Ovary (tissue), 3 donors: ENCODE results near the gene IL17RD.
"Not testable (repeated sequence)": the region's sequence is repeated elsewhere in the genome, so short reads cannot be mapped to it uniquely, and the experiment has no call there.

ENCODE experiments used
- EP300 ChIP-seq: sonication (generic); formaldehyde crosslinking; IDR thresholded peaks from one replicate; pipeline ENCODE4 v1.6.1; 2017; ENCODE audit warnings: antibody characterized with exemption
- POLR2A ChIP-seq: fragments of 450-650 bp; IDR thresholded peaks from one replicate; pipeline ENCODE4 v1.6.1; 2017; ENCODE audit warnings: antibody characterized with exemption, mild to moderate bottlenecking, moderate library complexity
- TF ChIP-seq, protein P1 (sequence below), 3 donors: fragments of 450-650 bp in 2 of 3; fragments of 200-600 bp in 1 of 3; IDR thresholded peaks; one replicate each; pipeline versions ENCODE4 v1.5.1 to v1.8.0; 2016 to 2022; ENCODE audit warnings: antibody characterized with exemption in 3 of 3, mild to moderate bottlenecking in 1 of 3
- donor health status: DM: no; HTN: no; CAD: no.

DNA sequence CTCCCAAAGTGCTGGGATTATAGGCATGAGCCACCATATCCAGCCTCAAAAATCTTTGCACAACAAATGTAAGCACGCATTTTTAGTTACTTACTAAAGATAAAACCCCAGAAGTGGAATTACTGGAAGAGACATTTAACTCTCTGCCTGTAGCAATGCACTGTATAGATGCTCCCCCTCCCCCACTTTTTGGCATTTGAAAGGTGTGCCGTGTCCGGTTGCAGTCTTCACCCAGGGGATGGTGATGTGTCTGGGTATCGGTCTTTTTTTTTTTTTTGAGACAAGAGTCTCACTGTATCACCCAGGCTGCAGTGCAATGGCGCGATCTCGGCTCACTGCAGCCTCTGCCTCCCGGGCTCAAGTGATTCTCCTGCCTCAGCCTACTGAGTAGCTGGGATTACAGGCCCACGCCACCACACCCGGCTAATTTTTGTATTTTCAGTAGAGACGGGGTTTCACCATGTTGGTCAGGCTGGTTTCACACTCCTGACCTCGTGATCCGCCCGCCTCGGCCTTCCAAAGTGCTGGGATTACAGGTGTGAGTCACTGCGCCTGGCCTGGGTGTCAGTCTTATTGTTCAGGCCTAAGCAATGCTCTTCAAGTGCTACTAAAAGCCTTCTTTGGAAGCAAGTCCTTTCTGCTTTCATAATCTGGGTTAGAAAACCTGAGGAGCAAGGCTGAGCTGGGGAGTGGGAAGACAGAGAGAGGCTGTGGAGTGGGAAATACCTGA, 81.7 kb downstream of the IL17RD start:
- not testable (repeated sequence) for TF ChIP-seq POLR2A, EP300
- TF ChIP-seq, protein P1, sequence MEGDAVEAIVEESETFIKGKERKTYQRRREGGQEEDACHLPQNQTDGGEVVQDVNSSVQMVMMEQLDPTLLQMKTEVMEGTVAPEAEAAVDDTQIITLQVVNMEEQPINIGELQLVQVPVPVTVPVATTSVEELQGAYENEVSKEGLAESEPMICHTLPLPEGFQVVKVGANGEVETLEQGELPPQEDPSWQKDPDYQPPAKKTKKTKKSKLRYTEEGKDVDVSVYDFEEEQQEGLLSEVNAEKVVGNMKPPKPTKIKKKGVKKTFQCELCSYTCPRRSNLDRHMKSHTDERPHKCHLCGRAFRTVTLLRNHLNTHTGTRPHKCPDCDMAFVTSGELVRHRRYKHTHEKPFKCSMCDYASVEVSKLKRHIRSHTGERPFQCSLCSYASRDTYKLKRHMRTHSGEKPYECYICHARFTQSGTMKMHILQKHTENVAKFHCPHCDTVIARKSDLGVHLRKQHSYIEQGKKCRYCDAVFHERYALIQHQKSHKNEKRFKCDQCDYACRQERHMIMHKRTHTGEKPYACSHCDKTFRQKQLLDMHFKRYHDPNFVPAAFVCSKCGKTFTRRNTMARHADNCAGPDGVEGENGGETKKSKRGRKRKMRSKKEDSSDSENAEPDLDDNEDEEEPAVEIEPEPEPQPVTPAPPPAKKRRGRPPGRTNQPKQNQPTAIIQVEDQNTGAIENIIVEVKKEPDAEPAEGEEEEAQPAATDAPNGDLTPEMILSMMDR (IDR thresholded peaks at IDR 0.05) = not testable (repeated sequence)
